WI38 (cell line): ENCODE measurements around the gene MARCHF3.
"Not testable (repeated sequence)": the region's sequence is repeated elsewhere in the genome, so short reads cannot be mapped to it uniquely, and the experiment has no call there.

Experiments used
- H3K4me3 ChIP-seq: 2 replicates; pipeline ENCODE4 v1.5.1; 2011; ENCODE audit warnings: low read depth, mild to moderate bottlenecking, control low read depth, low read length
- TF ChIP-seq, protein P1 (sequence below): IDR thresholded peaks from 2 replicates; pipeline ENCODE4 v1.5.1; 2012; ENCODE audit warnings: low read depth, mild to moderate bottlenecking, control low read depth, low read length

The MARCHF3 gene

DNA sequence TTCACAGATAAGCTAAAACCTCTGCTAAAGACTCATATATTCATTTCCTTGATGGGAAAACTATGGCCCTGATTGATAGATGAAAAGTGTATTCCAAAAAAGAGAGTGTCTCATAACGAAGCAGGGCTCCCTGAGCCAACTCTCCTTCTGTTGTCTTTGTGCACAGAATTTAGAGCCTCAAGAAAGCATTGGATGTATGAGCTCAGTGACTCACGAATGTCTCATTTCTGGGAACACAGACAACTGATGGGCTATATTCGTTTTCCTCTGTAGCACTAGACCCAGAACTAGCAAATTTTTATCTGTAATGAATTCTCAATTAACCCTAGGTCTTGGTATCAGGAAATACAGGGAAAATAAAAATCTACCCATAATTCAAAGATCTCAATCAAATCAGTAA is 165.1 kb downstream of the MARCHF3 start:
- TF ChIP-seq, protein P1, sequence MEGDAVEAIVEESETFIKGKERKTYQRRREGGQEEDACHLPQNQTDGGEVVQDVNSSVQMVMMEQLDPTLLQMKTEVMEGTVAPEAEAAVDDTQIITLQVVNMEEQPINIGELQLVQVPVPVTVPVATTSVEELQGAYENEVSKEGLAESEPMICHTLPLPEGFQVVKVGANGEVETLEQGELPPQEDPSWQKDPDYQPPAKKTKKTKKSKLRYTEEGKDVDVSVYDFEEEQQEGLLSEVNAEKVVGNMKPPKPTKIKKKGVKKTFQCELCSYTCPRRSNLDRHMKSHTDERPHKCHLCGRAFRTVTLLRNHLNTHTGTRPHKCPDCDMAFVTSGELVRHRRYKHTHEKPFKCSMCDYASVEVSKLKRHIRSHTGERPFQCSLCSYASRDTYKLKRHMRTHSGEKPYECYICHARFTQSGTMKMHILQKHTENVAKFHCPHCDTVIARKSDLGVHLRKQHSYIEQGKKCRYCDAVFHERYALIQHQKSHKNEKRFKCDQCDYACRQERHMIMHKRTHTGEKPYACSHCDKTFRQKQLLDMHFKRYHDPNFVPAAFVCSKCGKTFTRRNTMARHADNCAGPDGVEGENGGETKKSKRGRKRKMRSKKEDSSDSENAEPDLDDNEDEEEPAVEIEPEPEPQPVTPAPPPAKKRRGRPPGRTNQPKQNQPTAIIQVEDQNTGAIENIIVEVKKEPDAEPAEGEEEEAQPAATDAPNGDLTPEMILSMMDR = no peak
- no peak overlapping the region for H3K4me3 ChIP-seq

DNA sequence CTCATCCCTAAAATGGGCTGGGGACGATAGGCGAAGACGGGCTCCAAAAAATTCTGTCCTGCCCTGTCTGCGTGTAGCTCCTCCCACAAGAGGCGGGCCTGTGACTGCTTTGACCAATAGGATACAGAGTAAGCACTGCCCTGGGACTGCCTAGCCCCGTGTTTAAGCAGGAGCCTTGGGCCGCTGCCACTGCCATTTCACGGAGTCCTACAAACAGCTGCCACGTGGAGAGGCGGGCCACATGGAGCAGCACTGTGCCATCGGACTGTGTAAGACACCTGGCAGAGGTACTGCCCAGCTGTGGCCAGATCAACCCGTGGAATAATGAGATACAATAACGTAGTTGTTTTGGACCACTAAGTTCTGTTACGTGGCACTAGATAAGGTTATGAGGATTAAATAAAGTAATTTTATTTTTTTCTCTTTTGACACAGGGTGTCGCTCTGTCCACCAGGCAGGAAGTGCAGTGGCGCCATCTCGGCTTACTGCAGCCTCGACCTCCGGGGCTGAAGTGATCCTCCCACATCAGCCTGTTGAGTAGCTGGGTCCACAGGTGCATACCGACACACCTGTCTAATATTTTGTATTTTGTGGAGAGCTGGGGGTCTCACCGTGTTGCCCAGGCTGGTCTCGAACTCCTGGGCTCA is 166.2 kb downstream of the MARCHF3 start:
- TF ChIP-seq, protein P1 = no peak
- no peak overlapping the region for H3K4me3 ChIP-seq

DNA sequence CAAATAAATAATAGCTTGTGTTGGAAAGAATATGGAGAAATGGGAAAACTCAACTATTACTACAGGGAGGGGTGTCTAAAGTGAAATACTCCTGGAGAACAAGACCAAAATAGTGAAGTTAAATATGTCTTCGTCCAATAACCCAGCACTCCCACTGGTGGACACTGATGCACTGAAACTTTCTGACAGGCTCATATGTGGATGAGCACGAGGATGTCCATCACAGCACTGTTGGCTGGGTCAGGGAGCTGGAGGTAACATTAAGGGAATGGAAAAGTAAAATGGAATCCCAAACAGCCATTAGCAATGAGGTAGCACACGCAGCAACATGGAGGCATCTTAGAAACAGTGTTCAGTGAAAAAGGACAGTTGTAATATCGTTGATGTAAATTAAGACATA is 167.0 kb downstream of the MARCHF3 start:
- TF ChIP-seq, protein P1 = no peak

DNA sequence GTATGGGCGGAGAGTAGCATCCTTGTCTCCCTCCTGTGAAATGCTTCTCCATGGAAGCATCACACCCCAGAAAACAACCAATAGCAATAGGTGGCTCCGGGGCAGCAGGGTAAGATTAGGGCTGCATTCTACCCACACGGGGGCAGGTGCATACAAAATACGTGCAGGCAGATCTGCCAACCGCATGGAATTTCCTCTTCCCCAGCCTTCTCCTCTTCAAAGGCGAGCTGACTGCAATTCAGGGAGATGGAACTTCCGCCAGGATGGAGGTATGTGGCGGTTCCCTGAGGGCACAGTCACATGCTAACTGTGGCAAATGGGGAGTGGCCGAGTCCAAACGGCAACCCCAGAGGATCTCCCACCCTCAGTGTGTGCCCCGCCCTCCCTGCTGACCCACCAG is 171.9 kb downstream of the MARCHF3 start:
- H3K4me3 ChIP-seq = no peak overlapping the region
- TF ChIP-seq, protein P1 = no peak

More for the DNA sequence above, 167.0 kb downstream of the MARCHF3 start:
- H3K4me3 ChIP-seq = no peak overlapping the region

DNA sequence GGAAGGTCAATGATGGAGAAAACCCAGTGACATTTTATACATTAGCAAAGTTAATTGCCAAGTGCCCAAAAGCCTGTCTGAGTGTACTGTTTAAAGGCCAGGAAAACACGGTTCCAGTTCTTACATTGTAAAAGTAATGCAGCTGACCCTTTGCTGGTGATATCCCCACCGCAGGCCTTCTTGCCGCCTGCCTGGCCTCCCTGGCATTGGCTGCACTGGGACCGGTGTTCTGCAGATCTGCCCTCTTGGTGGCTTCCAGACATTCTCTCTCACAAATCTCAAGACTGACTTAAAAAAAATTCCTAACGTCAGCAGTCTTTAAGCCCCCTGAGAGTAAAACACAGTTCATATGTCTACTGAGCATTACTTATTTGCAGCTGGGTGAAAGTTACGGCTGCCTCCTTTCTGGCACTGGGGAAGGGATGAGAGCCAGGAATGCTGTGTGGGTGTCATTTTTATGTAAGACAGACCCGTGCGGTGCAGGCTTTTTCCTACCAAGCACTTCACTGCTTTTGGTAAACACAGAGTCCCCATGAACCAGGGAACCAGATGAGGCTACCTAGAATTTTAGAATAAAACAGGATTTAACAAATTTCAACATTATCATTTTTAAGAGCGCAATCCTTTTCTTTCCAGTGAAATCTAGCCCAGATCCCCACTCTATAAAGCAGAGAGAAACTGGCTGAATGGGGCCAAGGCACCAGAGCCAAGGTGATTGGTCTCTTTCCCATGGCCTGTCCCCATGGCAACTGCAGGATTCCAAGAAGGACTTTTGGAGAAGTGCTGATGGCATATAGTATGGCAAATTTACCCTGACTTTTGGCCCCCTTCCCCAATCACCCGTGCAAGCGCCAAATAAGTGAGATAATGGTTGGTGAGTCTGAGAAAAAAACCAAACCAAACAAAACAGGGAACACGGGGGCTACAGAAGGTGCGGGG is 172.6 kb downstream of the MARCHF3 start:
- TF ChIP-seq, protein P1 = no peak
- H3K4me3 ChIP-seq = no peak overlapping the region

DNA sequence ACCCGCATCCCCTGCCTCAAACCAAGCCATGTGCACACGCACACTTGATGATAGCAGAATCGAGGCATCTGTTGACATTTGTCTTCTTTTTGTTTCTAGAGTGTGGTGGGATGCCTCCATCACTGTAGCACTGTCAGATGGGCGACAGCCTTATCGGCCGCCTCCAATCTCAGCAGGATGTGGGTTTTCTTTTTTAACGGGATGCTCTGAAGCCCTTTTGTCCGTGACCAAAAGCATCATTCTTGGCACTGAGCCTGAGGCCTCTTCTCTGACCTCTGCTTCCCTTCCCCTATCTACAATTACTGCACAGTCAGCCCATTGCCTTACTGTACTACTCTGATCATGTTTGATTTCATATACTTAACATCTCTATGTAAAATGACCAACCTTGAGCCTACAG is 175.1 kb downstream of the MARCHF3 start:
- H3K4me3 ChIP-seq = no peak overlapping the region
- TF ChIP-seq, protein P1 = no peak

DNA sequence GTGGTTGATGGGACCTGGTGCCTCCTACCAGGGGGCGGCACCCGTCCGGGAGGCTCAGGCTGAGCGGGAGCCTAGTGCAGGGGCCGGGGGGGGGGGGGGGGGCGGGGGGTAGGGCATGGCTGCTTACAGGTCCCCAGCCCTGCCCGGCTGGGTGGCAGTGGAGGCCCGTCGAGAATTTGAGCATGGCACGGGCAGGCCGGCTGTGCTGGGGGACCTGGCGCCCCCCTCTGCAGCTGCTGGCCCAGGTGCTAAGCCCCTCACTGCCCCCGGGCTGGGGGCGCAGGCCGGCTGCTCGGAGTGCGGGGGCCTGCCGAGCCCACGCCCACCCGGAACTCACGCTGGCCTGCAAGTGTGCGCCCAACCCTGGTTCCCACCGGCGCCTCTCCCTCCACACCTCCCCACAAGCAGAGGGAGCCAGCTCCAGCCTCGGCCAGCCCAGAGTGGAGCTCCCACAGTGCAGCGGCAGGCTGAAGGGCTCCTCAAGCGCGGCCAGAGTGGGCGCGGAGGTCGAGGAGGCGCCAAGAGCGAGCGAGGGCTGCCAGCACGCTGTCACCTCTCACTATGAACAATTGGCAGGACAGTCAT is 175.7 kb downstream of the MARCHF3 start:
- TF ChIP-seq, protein P1 = no peak
- H3K4me3 ChIP-seq = no peak overlapping the region

DNA sequence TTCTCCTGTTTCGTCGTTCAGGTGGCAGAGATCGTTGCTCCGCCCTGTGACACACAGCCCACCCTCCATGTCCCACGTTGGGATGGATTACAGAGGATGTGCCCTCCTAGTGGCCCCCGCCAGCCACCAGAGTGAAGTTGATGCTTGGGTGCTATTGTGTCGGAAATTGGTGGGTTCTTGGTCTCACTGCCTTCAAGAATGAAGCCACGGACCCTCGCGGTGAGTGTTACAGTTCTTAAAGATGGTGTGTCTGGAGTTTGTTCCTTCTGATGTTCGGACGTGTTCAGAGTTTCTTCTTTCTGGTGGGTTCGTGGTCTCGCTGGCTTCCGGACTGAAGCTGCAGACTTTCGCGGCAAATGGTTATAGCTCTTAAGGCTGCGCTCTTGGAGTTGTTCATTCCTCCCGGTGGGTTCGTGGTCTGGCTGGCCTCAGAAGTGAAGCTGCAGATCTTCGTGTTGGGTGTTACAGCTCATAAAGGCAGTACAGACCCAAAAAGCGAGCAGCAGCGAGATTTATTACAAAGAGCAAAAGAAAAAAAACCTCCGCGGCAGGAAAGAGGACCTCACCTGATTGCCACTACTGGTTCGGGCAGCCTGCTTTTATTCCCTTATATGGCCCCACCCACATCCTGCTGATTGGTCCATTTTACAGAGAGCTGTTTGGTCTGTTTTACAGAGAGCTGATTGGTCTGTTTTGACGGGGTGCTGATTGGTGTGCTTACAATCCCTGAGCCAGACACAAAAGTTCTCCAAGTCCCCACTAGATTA is 176.6 kb downstream of the MARCHF3 start:
- H3K4me3 ChIP-seq = not testable (repeated sequence)
